ENCODE data around the gene CLBA1.

CLBA1 gene

GRCh38 chr14:105005329-105005928, 19.8 kb downstream of the CLBA1 start:
- H3K36me3 ChIP-seq (replicated peaks), result peaks cover 34% of the 10 kb centered on the region
- no peaks in the 10 kb centered on the region; the same call in 1 of the 2 replicates for H3K4me1 ChIP-seq
- in situ Hi-C loops (cut with MboI; ENCODE audit: low sequenced_read_pairs), result no loop called here
- H3K27me3 ChIP-seq (ENCODE audit: low read depth), result no peaks in the 10 kb centered on the region
- H3K9me3 ChIP-seq, result no peaks in the 10 kb centered on the region
- no peak for DNase-seq (ENCODE audit: low spot score in 2 of 2)
- no peak overlapping the region for H3K4me3 ChIP-seq

GRCh38 chr14:105005929-105006830, 20.6 kb downstream of the CLBA1 start:
- Histone ChIP-seq H3K4me1 (no peaks in the 10 kb centered on the region; the same call in 1 of the 2 replicates), H3K4me3 (no peak overlapping the region), H3K36me3 (replicated peaks) (peaks cover 41% of the 10 kb centered on the region), H3K9me3 (no peaks in the 10 kb centered on the region), H3K27me3 (ENCODE audit: low read depth) (no peaks in the 10 kb centered on the region)
- in situ Hi-C loops (cut with MboI; ENCODE audit: low sequenced_read_pairs), result no loop called here
- DNase-seq (ENCODE audit: low spot score in 2 of 2), result no peak

- Histone ChIP-seq H3K4me1 (no peaks in the 10 kb centered on the region; the same call in 1 of the 2 replicates), H3K36me3 (replicated peaks) (peaks cover 50% of the 10 kb centered on the region), H3K4me3 (no peak overlapping the region), H3K9me3 (no peaks in the 10 kb centered on the region), H3K27me3 (ENCODE audit: low read depth) (no peaks in the 10 kb centered on the region)
- DNase-seq (ENCODE audit: low spot score in 2 of 2), result no peak
- in situ Hi-C loops (cut with MboI; ENCODE audit: low sequenced_read_pairs), result no loop called here
Measured at GRCh38 chr14:105006831-105007592, 21.4 kb downstream of the CLBA1 start.

- Histone ChIP-seq H3K36me3 (replicated peaks) (peaks cover 57% of the 10 kb centered on the region), H3K27me3 (ENCODE audit: low read depth) (no peaks in the 10 kb centered on the region), H3K9me3 (no peaks in the 10 kb centered on the region), H3K4me1 (no peaks in the 10 kb centered on the region; the same call in 1 of the 2 replicates), H3K4me3 (no peak overlapping the region)
- in situ Hi-C loops (cut with MboI; ENCODE audit: low sequenced_read_pairs), result no loop called here
- no peak for DNase-seq (ENCODE audit: low spot score in 2 of 2)
Measured at GRCh38 chr14:105007593-105008264, 22.1 kb downstream of the CLBA1 start.

GRCh38 chr14:105010106-105010505, 24.5 kb downstream of the CLBA1 start:
- Histone ChIP-seq H3K9me3 (no peaks in the 10 kb centered on the region), H3K36me3 (replicated peaks) (peaks cover 64% of the 10 kb centered on the region), H3K4me3 (no peak overlapping the region), H3K27me3 (ENCODE audit: low read depth) (no peaks in the 10 kb centered on the region), H3K4me1 (peaks cover 12% of the 10 kb centered on the region)
- DNase-seq (ENCODE audit: low spot score in 2 of 2), result no peak
- in situ Hi-C loops (cut with MboI; ENCODE audit: low sequenced_read_pairs), result no loop called here

GRCh38 chr14:105010891-105011291, 25.3 kb downstream of the CLBA1 start:
- no peak for DNase-seq (ENCODE audit: low spot score in 2 of 2)
- in situ Hi-C loops (cut with MboI; ENCODE audit: low sequenced_read_pairs), result no loop called here
- Histone ChIP-seq H3K9me3 (no peaks in the 10 kb centered on the region), H3K4me3 (no peak overlapping the region), H3K36me3 (replicated peaks) (peaks cover 66% of the 10 kb centered on the region), H3K27me3 (ENCODE audit: low read depth) (no peaks in the 10 kb centered on the region), H3K4me1 (peaks cover 20% of the 10 kb centered on the region)

- Histone ChIP-seq H3K36me3 (replicated peaks) (peaks cover 67% of the 10 kb centered on the region), H3K27me3 (ENCODE audit: low read depth) (no peaks in the 10 kb centered on the region), H3K9me3 (no peaks in the 10 kb centered on the region), H3K4me3 (no peak overlapping the region), H3K4me1 (peaks cover 26% of the 10 kb centered on the region)
- in situ Hi-C loops (cut with MboI; ENCODE audit: low sequenced_read_pairs), result no loop called here
- no peak for DNase-seq (ENCODE audit: low spot score in 2 of 2)
Measured at GRCh38 chr14:105011312-105011990, 25.9 kb downstream of the CLBA1 start.

- DNase-seq (ENCODE audit: low spot score in 2 of 2), result no peak
- Histone ChIP-seq H3K9me3 (no peaks in the 10 kb centered on the region), H3K4me3 (no peak overlapping the region), H3K27me3 (ENCODE audit: low read depth) (no peaks in the 10 kb centered on the region), H3K36me3 (replicated peaks) (peaks cover 68% of the 10 kb centered on the region), H3K4me1 (peaks cover 33% of the 10 kb centered on the region)
- in situ Hi-C loops (cut with MboI; ENCODE audit: low sequenced_read_pairs), result no loop called here
Measured at GRCh38 chr14:105012171-105012985, 26.8 kb downstream of the CLBA1 start.

- in situ Hi-C loops (cut with MboI; ENCODE audit: low sequenced_read_pairs), result no loop called here
- peaks cover 38% of the 10 kb centered on the region for H3K4me1 ChIP-seq
- no peaks in the 10 kb centered on the region for H3K9me3 ChIP-seq
- peaks cover 64% of the 10 kb centered on the region for H3K36me3 ChIP-seq (replicated peaks)
- no peak for DNase-seq (ENCODE audit: low spot score in 2 of 2)
- H3K4me3 ChIP-seq, result no peak overlapping the region
- no peaks in the 10 kb centered on the region for H3K27me3 ChIP-seq (ENCODE audit: low read depth)
Measured at GRCh38 chr14:105013150-105013785, 27.7 kb downstream of the CLBA1 start.

- Histone ChIP-seq H3K4me3 (no peak overlapping the region), H3K36me3 (replicated peaks) (peaks cover 64% of the 10 kb centered on the region), H3K4me1 (peaks cover 40% of the 10 kb centered on the region), H3K9me3 (no peaks in the 10 kb centered on the region), H3K27me3 (ENCODE audit: low read depth) (no peaks in the 10 kb centered on the region)
- no peak for DNase-seq (ENCODE audit: low spot score in 2 of 2)
- in situ Hi-C loops (cut with MboI; ENCODE audit: low sequenced_read_pairs), result no loop called here
Measured at GRCh38 chr14:105014032-105014431, 28.4 kb downstream of the CLBA1 start.

GRCh38 chr14:105014631-105015030, 29.0 kb downstream of the CLBA1 start:
- peaks cover 40% of the 10 kb centered on the region for H3K4me1 ChIP-seq
- peaks cover 65% of the 10 kb centered on the region for H3K36me3 ChIP-seq (replicated peaks)
- peak; percentile 73 to 92 for DNase-seq (ENCODE audit: low spot score in 2 of 2)
- no peaks in the 10 kb centered on the region for H3K9me3 ChIP-seq
- no peaks in the 10 kb centered on the region for H3K27me3 ChIP-seq (ENCODE audit: low read depth)
- no peak overlapping the region for H3K4me3 ChIP-seq
- in situ Hi-C loops (cut with MboI; ENCODE audit: low sequenced_read_pairs), result no loop called here

- DNase-seq (ENCODE audit: low spot score in 2 of 2), result peak in 1 of 2 experiments; percentile 22
- peaks cover 65% of the 10 kb centered on the region for H3K36me3 ChIP-seq (replicated peaks)
- no peaks in the 10 kb centered on the region for H3K9me3 ChIP-seq
- no peaks in the 10 kb centered on the region for H3K27me3 ChIP-seq (ENCODE audit: low read depth)
- in situ Hi-C loops (cut with MboI; ENCODE audit: low sequenced_read_pairs), result no loop called here
- peaks cover 40% of the 10 kb centered on the region for H3K4me1 ChIP-seq
- no peak overlapping the region; the same call in none of the 2 replicates for H3K4me3 ChIP-seq
Measured at GRCh38 chr14:105015242-105015641, 29.7 kb downstream of the CLBA1 start.

All from HAP-1 (cell line).